DND-41 (cell line): ENCODE measurements around the gene EIPR1.

Experiments used
- ATAC-seq: fragments of 200-7000 bp; cut with Tn5 transposase; 3 replicates; pipeline ENCODE4 v1.9.1; 2021; ENCODE audit warnings: low read depth; ENCODE audit not compliant: insufficient read depth
- DNase-seq: peaks from one replicate; pipeline ENCODE4 v3.0.0-alpha.2; 2020
- H2AFZ ChIP-seq: 2 replicates; pipeline ENCODE4 v1.6.0; 2012; ENCODE audit warnings: low read depth, low read length
- H3K27ac ChIP-seq: 2 replicates; pipeline ENCODE4 v1.5.1; 2012; ENCODE audit warnings: low read length, inconsistent platforms
- H3K27me3 ChIP-seq: fragments of 200-600 bp; sonication (generic); 2 replicates; pipeline ENCODE4 v1.6.0; 2012; ENCODE audit warnings: low read length, mild to moderate bottlenecking, inconsistent platforms; ENCODE audit not compliant: insufficient read depth, poor library complexity
- H3K36me3 ChIP-seq: 2 replicates; pipeline ENCODE4 v1.5.1; 2012; ENCODE audit warnings: low read length, inconsistent platforms; ENCODE audit not compliant: insufficient read depth
- H3K4me1 ChIP-seq: 2 replicates; pipeline ENCODE4 v1.5.1; 2012; ENCODE audit warnings: mild to moderate bottlenecking, low read length; ENCODE audit not compliant: insufficient read depth
- H3K4me2 ChIP-seq: 2 replicates; pipeline ENCODE4 v1.6.0; 2012; ENCODE audit warnings: mild to moderate bottlenecking, moderate library complexity, low read length, inconsistent platforms; ENCODE audit not compliant: insufficient read depth
- H3K4me3 ChIP-seq, 2 experiments: fragments of 200-600 bp in 1 of 2; shearing (Covaris generic) in 1 of 2; 2 replicates each; pipeline ENCODE4 v1.5.1; 2012 to 2016; ENCODE audit warnings: inconsistent platforms in 2 of 2, low read length in 2 of 2, mild to moderate bottlenecking in 2 of 2, low read depth in 1 of 2, moderate library complexity in 1 of 2
- H3K79me2 ChIP-seq: 2 replicates; pipeline ENCODE4 v1.6.0; 2012; ENCODE audit warnings: low read length, inconsistent platforms; ENCODE audit not compliant: insufficient read depth
- H3K9ac ChIP-seq: 2 replicates; pipeline ENCODE4 v1.6.0; 2012; ENCODE audit warnings: low read depth, mild to moderate bottlenecking, inconsistent platforms, low read length, moderate library complexity
- H3K9me3 ChIP-seq: 2 replicates; pipeline ENCODE4 v1.5.1; 2012; ENCODE audit warnings: low read length, moderate library complexity, mild to moderate bottlenecking, inconsistent platforms; ENCODE audit not compliant: insufficient read depth, severe bottlenecking
- H4K20me1 ChIP-seq: 2 replicates; pipeline ENCODE4 v1.6.0; 2012; ENCODE audit warnings: low read length; ENCODE audit not compliant: insufficient read depth
- EZH2 ChIP-seq: IDR thresholded peaks from 3 replicates; pipeline ENCODE4 v1.6.1; 2012; ENCODE audit warnings: borderline replicate concordance, low read depth, mild to moderate bottlenecking, moderate library complexity, low read length, inconsistent platforms; ENCODE audit not compliant: severe bottlenecking
- TF ChIP-seq, protein P1 (sequence below): IDR thresholded peaks from 2 replicates; pipeline ENCODE4 v1.5.1; 2012; ENCODE audit warnings: borderline replicate concordance, low read length, moderate library complexity, mild to moderate bottlenecking; ENCODE audit not compliant: poor library complexity, severe bottlenecking; ENCODE audit errors: extremely low read depth

Gene EIPR1

DNA sequence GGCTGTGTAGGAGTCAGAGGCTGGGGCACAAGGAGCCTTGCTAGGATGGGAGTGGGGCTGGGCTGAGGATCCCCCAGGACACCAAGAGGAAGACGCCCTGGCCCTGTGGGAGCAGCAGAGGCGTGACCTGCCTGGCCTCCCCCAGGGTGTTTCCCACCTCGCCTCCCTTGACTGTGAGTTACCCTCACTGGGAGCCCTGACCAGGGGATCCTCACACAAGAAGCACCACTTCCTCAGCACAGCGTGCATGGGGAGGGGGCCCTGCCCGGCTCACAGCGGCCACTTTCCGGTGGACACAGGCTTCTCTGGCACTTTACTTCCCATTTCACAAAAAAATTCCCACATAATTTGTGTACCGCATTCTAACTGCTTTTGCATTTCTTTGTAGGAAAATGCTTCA, 187.7 kb downstream of the EIPR1 start:
- no peak for DNase-seq
- no peak for ATAC-seq
- no peak overlapping the region for H3K27ac ChIP-seq

GRCh38 chr2:3189076-3189591, 188.5 kb downstream of the EIPR1 start:
- H2AFZ ChIP-seq: no peak overlapping the region
- no peak overlapping the region for H3K27ac ChIP-seq
- H3K4me3 ChIP-seq: no peak overlapping the region
- H3K27me3 ChIP-seq: no peaks in the 10 kb centered on the region
- no peak for ATAC-seq
- no peaks in the 10 kb centered on the region for H4K20me1 ChIP-seq
- no peak overlapping the region for H3K4me2 ChIP-seq
- H3K9me3 ChIP-seq: no peaks in the 10 kb centered on the region
- H3K9ac ChIP-seq: no peak overlapping the region
- no peaks in the 10 kb centered on the region for H3K4me1 ChIP-seq
- H3K36me3 ChIP-seq: no peaks in the 10 kb centered on the region
- H3K79me2 ChIP-seq: no peaks in the 10 kb centered on the region
- TF ChIP-seq EZH2: no peak
- TF ChIP-seq, protein P1, sequence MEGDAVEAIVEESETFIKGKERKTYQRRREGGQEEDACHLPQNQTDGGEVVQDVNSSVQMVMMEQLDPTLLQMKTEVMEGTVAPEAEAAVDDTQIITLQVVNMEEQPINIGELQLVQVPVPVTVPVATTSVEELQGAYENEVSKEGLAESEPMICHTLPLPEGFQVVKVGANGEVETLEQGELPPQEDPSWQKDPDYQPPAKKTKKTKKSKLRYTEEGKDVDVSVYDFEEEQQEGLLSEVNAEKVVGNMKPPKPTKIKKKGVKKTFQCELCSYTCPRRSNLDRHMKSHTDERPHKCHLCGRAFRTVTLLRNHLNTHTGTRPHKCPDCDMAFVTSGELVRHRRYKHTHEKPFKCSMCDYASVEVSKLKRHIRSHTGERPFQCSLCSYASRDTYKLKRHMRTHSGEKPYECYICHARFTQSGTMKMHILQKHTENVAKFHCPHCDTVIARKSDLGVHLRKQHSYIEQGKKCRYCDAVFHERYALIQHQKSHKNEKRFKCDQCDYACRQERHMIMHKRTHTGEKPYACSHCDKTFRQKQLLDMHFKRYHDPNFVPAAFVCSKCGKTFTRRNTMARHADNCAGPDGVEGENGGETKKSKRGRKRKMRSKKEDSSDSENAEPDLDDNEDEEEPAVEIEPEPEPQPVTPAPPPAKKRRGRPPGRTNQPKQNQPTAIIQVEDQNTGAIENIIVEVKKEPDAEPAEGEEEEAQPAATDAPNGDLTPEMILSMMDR: no peak
- DNase-seq: no peak

More for the DNA sequence above, 187.7 kb downstream of the EIPR1 start:
- Histone ChIP-seq H3K9me3 (no peaks in the 10 kb centered on the region), H3K9ac (no peak overlapping the region), H3K4me3 (no peak overlapping the region), H3K36me3 (no peaks in the 10 kb centered on the region), H4K20me1 (no peaks in the 10 kb centered on the region), H3K4me2 (no peak overlapping the region), H3K79me2 (no peaks in the 10 kb centered on the region), H3K4me1 (no peaks in the 10 kb centered on the region), H3K27me3 (no peaks in the 10 kb centered on the region), H2AFZ (no peak overlapping the region)
- no peak for TF ChIP-seq EZH2
- TF ChIP-seq, protein P1: no peak

DNA sequence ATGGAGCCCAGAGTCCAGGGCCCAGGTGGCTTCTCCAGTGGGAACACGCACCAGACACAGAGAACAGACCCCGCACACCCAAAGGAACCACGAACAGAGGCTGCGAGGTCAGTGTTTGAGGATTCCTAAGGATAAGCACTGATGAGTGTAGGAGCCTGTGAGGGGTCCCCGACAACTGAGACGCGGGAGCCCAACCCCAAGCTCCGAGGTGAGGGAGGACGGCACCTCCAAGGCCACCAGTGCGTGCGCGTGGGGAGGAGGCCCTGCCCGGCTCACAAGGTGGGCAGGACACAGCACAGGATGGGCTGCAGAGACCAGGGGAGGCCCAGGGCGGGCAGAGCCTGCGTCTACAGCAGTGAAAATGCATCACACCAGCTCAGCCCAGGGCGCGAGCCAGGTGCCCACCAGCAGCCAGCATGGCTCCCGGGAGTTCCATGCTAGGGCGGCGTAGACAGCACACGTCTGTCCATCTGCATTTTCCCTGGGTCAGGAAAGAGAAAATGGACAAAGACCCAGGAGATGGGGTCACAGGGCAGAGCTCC, 189.1 kb downstream of the EIPR1 start:
- Histone ChIP-seq H3K27me3 (no peaks in the 10 kb centered on the region), H4K20me1 (no peaks in the 10 kb centered on the region), H3K36me3 (no peaks in the 10 kb centered on the region), H3K4me3 (no peak overlapping the region), H3K4me1 (no peaks in the 10 kb centered on the region), H3K27ac (no peak overlapping the region), H3K4me2 (no peak overlapping the region), H3K9ac (no peak overlapping the region), H3K79me2 (no peaks in the 10 kb centered on the region), H2AFZ (no peak overlapping the region), H3K9me3 (no peaks in the 10 kb centered on the region)
- TF ChIP-seq EZH2: no peak
- ATAC-seq (no peak), DNase-seq (no peak)

- Histone ChIP-seq H3K4me2 (no peak overlapping the region), H3K4me1 (no peaks in the 10 kb centered on the region), H3K27ac (no peak overlapping the region), H2AFZ (no peak overlapping the region), H3K27me3 (no peaks in the 10 kb centered on the region), H3K79me2 (no peaks in the 10 kb centered on the region), H3K4me3 (no peak overlapping the region), H3K9me3 (no peaks in the 10 kb centered on the region), H3K36me3 (no peaks in the 10 kb centered on the region), H4K20me1 (no peaks in the 10 kb centered on the region), H3K9ac (no peak overlapping the region)
- DNase-seq (no peak), ATAC-seq (no peak)
- TF ChIP-seq, protein P1: no peak
- no peak for TF ChIP-seq EZH2
Observed at GRCh38 chr2:3187467-3187866, 190.2 kb downstream of the EIPR1 start.
